A549 (cell line): ENCODE results near the gene NCOA7. TPM values are rescaled to one million over a fixed set of nuclear protein-coding genes. Genes with fewer than 3 reads are reported as not detected.

Source experiments
- ATAC-seq, 2 experiments: fragments of 200-7000 bp in 1 of 2; fragments of >200 bp in 1 of 2; cut with Nextera tagmentation in 1 of 2; cut with Tn5 transposase in 1 of 2; 3 replicates each; pipeline versions ENCODE4 v1.8.0 to v1.9.1; 2018 to 2020; ENCODE audit warnings: mild to moderate bottlenecking in 1 of 2, moderate library complexity in 1 of 2
- CTCF ChIA-PET: fragments of 300-600 bp; sonication (Branson Sonifier 250); formaldehyde crosslinking; extraction: SDS; loops from one replicate; lab custom pipeline; 2021; ENCODE audit warnings: antibody characterized with exemption, inconsistent platforms; lab: Yijun Ruan, JAX
- POLR2A ChIA-PET: fragments of 350-600 bp; formaldehyde crosslinking; extraction: SDS; loops from one replicate; lab custom pipeline; 2021; ENCODE audit warnings: antibody characterized with exemption, inconsistent platforms; lab: Yijun Ruan, JAX
- DNase-seq, 2 experiments: peaks; one replicate each; pipeline versions ENCODE4 v3.0.0 to v3.0.0-alpha.2; 2011 to 2016; ENCODE audit warnings: low read depth in 1 of 2, low spot score in 1 of 2
- FAIRE-seq: peaks from 2 replicates; lab custom pipeline; 2011; peaks lifted over from hg19 to GRCh38; lab: Jason Lieb, UNC
- H3K27ac ChIP-seq, 2 experiments: fragments of >200 bp; sonication (Bioruptor Twin); formaldehyde crosslinking; 3 replicates each; pipeline ENCODE4 v1.5.1; 2016 to 2017
- H3K4me1 ChIP-seq: fragments of >200 bp; sonication (Bioruptor Twin); formaldehyde crosslinking; 3 replicates; pipeline ENCODE4 v1.6.1; 2016
- H3K4me2 ChIP-seq: fragments of >200 bp; sonication (Bioruptor Twin); formaldehyde crosslinking; 3 replicates; pipeline ENCODE4 v1.6.1; 2016
- H3K4me3 ChIP-seq: fragments of >200 bp; sonication (Bioruptor Twin); formaldehyde crosslinking; 3 replicates; pipeline ENCODE4 v1.5.1; 2016
- H3K9me3 ChIP-seq: fragments of >200 bp; sonication (Bioruptor Twin); formaldehyde crosslinking; 3 replicates; pipeline ENCODE4 v1.6.1; 2016
- CHD2 ChIP-seq: fragments of 150-350 bp; IDR thresholded peaks from 2 replicates; pipeline ENCODE4 v1.6.1; 2014; ENCODE audit warnings: low read length; ENCODE audit not compliant: partially characterized antibody
- CHD4 ChIP-seq: fragments of 200-600 bp; sonication (generic); IDR thresholded peaks from 2 replicates; pipeline ENCODE4 v1.6.1; 2016; ENCODE audit warnings: antibody characterized with exemption, mild to moderate bottlenecking, borderline replicate concordance
- E2F6 ChIP-seq: IDR thresholded peaks from 2 replicates; pipeline ENCODE4 v1.6.1; 2012; ENCODE audit warnings: low read depth, borderline replicate concordance
- EHF ChIP-seq: fragments of 250-450 bp; sonication (Bioruptor Pico); IDR thresholded peaks from 2 replicates; pipeline ENCODE4 v1.5.0; 2020; ENCODE audit warnings: mild to moderate bottlenecking
- EP300 ChIP-seq, 2 experiments: fragments of >200 bp; sonication (Bioruptor Twin); formaldehyde crosslinking; IDR thresholded peaks; 2 replicates in 1 of 2; 3 replicates in 1 of 2; pipeline ENCODE4 v1.6.1; 2016 to 2017
- FOSB ChIP-seq: fragments of 250-450 bp; sonication (Bioruptor Pico); IDR thresholded peaks from 2 replicates; pipeline ENCODE4 v1.5.0; 2020; ENCODE audit warnings: mild to moderate bottlenecking, moderate library complexity
- FOXS1 ChIP-seq: fragments of 250-450 bp; sonication (Bioruptor Pico); IDR thresholded peaks from 2 replicates; pipeline ENCODE4 v1.5.0; 2020; ENCODE audit warnings: mild to moderate bottlenecking, moderate library complexity
- HOXB5 ChIP-seq: fragments of 250-450 bp; sonication (Bioruptor Pico); IDR thresholded peaks from 2 replicates; pipeline ENCODE4 v1.5.0; 2020; ENCODE audit warnings: mild to moderate bottlenecking, moderate library complexity
- JUNB ChIP-seq: fragments of >200 bp; sonication (Bioruptor Twin); formaldehyde crosslinking; IDR thresholded peaks from 2 replicates; pipeline ENCODE4 v1.6.1; 2016
- KDM1A ChIP-seq: fragments of 200-600 bp; sonication (generic); IDR thresholded peaks from 2 replicates; pipeline ENCODE4 v1.6.1; 2016; ENCODE audit warnings: low read depth, mild to moderate bottlenecking
- MAFK ChIP-seq: fragments of 450-650 bp; IDR thresholded peaks from 2 replicates; pipeline ENCODE4 v1.6.1; 2014; ENCODE audit not compliant: partially characterized antibody
- MYC ChIP-seq: IDR thresholded peaks from 2 replicates; pipeline ENCODE4 v1.6.1; 2012; ENCODE audit warnings: mild to moderate bottlenecking, inconsistent platforms, low read length, improper control_type of control experiment, borderline replicate concordance
- POLR2A ChIP-seq: IDR thresholded peaks from 2 replicates; pipeline ENCODE4 v1.6.1; 2012; ENCODE audit warnings: mild to moderate bottlenecking, low read length
- POLR2AphosphoS2 ChIP-seq: conservative IDR thresholded peaks from 2 replicates; pipeline ENCODE4 v1.6.1; 2012; ENCODE audit warnings: low read length, improper control_type of control experiment, inconsistent platforms
- RAD21 ChIP-seq, 2 experiments: fragments of >200 bp in 1 of 2; sonication (Bioruptor Twin) in 1 of 2; formaldehyde crosslinking in 1 of 2; IDR thresholded peaks in 1 of 2; conservative IDR thresholded peaks in 1 of 2; 2 replicates in 1 of 2; 3 replicates in 1 of 2; pipeline ENCODE4 v1.6.1; 2012 to 2018; ENCODE audit warnings: inconsistent platforms in 1 of 2
- RARB ChIP-seq: fragments of 250-450 bp; sonication (Bioruptor Pico); IDR thresholded peaks from 2 replicates; pipeline ENCODE4 v1.8.0; 2021; ENCODE audit warnings: mild to moderate bottlenecking, moderate library complexity
- REST ChIP-seq: fragments of 200-600 bp; sonication (generic); IDR thresholded peaks from 2 replicates; pipeline ENCODE4 v1.6.1; 2016; ENCODE audit warnings: antibody characterized with exemption, mild to moderate bottlenecking, moderate library complexity
- RNF2 ChIP-seq: fragments of 200-600 bp; sonication (generic); IDR thresholded peaks from 2 replicates; pipeline ENCODE4 v1.6.1; 2016; ENCODE audit warnings: low read depth, mild to moderate bottlenecking, antibody characterized with exemption, moderate library complexity, borderline replicate concordance
- SMC3 ChIP-seq: fragments of >200 bp; sonication (Bioruptor Twin); formaldehyde crosslinking; IDR thresholded peaks from 3 replicates; pipeline ENCODE4 v1.6.1; 2018; ENCODE audit warnings: inconsistent platforms
- USF2 ChIP-seq: fragments of 450-650 bp; IDR thresholded peaks from 2 replicates; pipeline ENCODE4 v1.6.1; 2014; ENCODE audit warnings: antibody characterized with exemption
- ZFP36 ChIP-seq: fragments of 450-650 bp; IDR thresholded peaks from 2 replicates; pipeline ENCODE4 v1.6.1; 2014; ENCODE audit warnings: borderline replicate concordance; ENCODE audit not compliant: partially characterized antibody
- WGBS: methylation state at CpG from one replicate; pipeline ENCODE4 v1.1.6; 2017; ENCODE audit errors: missing lambda C conversion rate; 5-methylcytosine and 5-hydroxymethylcytosine counted together
- polyA plus RNA-seq, 4 experiments: library from polyadenylated mRNA; depleted of rRNA in 3 of 4; stranded (reverse); fragments of >200 nt; fragmentation: RNase III in 1 of 4; extraction: RNeasy Plus Mini Kit Qiagen cat#74134 plus additional on column Dnase treatment in 1 of 4; gene quantifications; 2 replicates in 3 of 4; 3 replicates in 1 of 4; pipeline ENCODE4 v1.2.3, GENCODE V29; 2011 to 2017

NCOA7 gene
- polyA plus RNA-seq, 2 of the 4 experiments (the other 2 are of a cell fraction), result 66.4 to 195 TPM

- Histone ChIP-seq H3K27ac (no peak overlapping the region), H3K4me1 (peaks cover 32% of the 10 kb centered on the region), H3K9me3 (no peaks in the 10 kb centered on the region), H3K4me3 (no peak overlapping the region), H3K4me2 (no peak overlapping the region)
- FAIRE-seq (no peak), DNase-seq (no peak), ATAC-seq (no peak)
- TF ChIP-seq USF2 (no peak), RAD21 (conservative IDR thresholded peaks at IDR 0.05 in 1 of 2, IDR thresholded peaks at IDR 0.05 in 1 of 2) (no peak), KDM1A (no peak), MAFK (no peak), E2F6 (no peak), POLR2A (no peak), RARB (no peak), FOSB (CRISPR knock-in tag) (no peak), JUNB (no peak)
- ChIA-PET POLR2A (no interaction called here), CTCF (interaction anchor here (1.3 to 1.7 kb wide), 2 partner anchors 85 to 93 kb away, joined by 3 to 5 read pairs; no protein-coding TSS in a partner anchor)
Measured at GRCh38 chr6:125863023-125863422, 72.3 kb downstream of the NCOA7 start.

GRCh38 chr6:125865015-125865414 lies 74.3 kb downstream of the NCOA7 start:
- ATAC-seq (no peak), DNase-seq (no peak), FAIRE-seq (no peak)
- H3K9me3 ChIP-seq, result no peaks in the 10 kb centered on the region
- no peak overlapping the region for H3K4me3 ChIP-seq
- TF ChIP-seq POLR2AphosphoS2, result no peak
- no peak for TF ChIP-seq JUNB
- no peak for TF ChIP-seq CHD4
- no peak for TF ChIP-seq ZFP36
- TF ChIP-seq EHF, result no peak
- no peak for TF ChIP-seq RNF2
- no peak for TF ChIP-seq EP300 (IDR thresholded peaks at IDR 0.05)
- no peak for TF ChIP-seq REST
- TF ChIP-seq SMC3, result no peak
- no peak for TF ChIP-seq MYC
- no peak for TF ChIP-seq CHD2
- TF ChIP-seq USF2, result no peak
- TF ChIP-seq RARB, result no peak
- no peak for TF ChIP-seq HOXB5 (CRISPR knock-in tag)
- TF ChIP-seq FOXS1 (CRISPR knock-in tag), result no peak
- CTCF ChIA-PET, result no interaction called here
- H3K4me2 ChIP-seq, result no peak overlapping the region
- H3K27ac ChIP-seq, result no peak overlapping the region
- POLR2A ChIA-PET, result no interaction called here
- 49% methylated on average over 4 of the region's 4 CpGs for WGBS
- H3K4me1 ChIP-seq, result peaks cover 27% of the 10 kb centered on the region
